ENCODE results near the gene XKR3.

DNA sequence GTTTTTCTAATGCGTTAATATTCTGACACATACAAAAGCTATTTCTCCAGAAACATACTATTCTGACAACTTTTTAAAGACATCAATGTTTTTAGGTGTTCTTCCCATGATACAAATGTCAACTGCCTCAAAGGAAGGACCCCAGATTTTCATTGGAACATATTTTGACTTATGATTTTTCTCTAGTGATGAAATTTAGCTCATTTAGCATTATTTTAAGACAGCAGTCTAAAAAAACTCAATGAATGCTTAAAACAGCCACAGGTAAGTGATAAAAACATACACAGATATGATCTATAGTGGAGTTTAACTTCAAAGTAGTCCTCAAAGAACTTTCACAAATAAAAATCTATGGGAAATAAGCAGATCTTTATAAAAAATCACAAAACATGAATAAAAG is 24.9 kb downstream of the XKR3 start:
- TF ChIP-seq, protein P1, sequence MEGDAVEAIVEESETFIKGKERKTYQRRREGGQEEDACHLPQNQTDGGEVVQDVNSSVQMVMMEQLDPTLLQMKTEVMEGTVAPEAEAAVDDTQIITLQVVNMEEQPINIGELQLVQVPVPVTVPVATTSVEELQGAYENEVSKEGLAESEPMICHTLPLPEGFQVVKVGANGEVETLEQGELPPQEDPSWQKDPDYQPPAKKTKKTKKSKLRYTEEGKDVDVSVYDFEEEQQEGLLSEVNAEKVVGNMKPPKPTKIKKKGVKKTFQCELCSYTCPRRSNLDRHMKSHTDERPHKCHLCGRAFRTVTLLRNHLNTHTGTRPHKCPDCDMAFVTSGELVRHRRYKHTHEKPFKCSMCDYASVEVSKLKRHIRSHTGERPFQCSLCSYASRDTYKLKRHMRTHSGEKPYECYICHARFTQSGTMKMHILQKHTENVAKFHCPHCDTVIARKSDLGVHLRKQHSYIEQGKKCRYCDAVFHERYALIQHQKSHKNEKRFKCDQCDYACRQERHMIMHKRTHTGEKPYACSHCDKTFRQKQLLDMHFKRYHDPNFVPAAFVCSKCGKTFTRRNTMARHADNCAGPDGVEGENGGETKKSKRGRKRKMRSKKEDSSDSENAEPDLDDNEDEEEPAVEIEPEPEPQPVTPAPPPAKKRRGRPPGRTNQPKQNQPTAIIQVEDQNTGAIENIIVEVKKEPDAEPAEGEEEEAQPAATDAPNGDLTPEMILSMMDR (IDR thresholded peaks at IDR 0.05 in 8 of 11, conservative IDR thresholded peaks at IDR 0.05 in 3 of 11) = no peak
- no peak for TF ChIP-seq POLR2A (IDR thresholded peaks at IDR 0.05)
- no peak for TF ChIP-seq POLR2AphosphoS5 (IDR thresholded peaks at IDR 0.05)
